Subcutaneous adipose tissue (tissue), 4 donors: ENCODE results near the gene PRSS23. TPM values are rescaled to one million over a fixed set of nuclear protein-coding genes. Genes with fewer than 3 reads are reported as not detected.

Experiments used
- total RNA-seq, 4 donors: library from RNA; depleted of rRNA; stranded (reverse); fragments of >200 nt; gene quantifications; one replicate each; pipeline ENCODE4 v1.1.0, GENCODE V29; 2016
- TF ChIP-seq, protein P1 (sequence below): fragments of 450-650 bp; IDR thresholded peaks from one replicate; pipeline ENCODE4 v1.5.1; 2016; ENCODE audit warnings: low read depth, mild to moderate bottlenecking, control low read depth, antibody characterized with exemption, moderate library complexity

The PRSS23 gene
- total RNA-seq, 4 donors from 2014 or later, result 14.8 to 29.8 (median 23.4) TPM

GRCh38 chr11:86799680-86800075, 664 bp upstream of the PRSS23 start:
- TF ChIP-seq, protein P1, sequence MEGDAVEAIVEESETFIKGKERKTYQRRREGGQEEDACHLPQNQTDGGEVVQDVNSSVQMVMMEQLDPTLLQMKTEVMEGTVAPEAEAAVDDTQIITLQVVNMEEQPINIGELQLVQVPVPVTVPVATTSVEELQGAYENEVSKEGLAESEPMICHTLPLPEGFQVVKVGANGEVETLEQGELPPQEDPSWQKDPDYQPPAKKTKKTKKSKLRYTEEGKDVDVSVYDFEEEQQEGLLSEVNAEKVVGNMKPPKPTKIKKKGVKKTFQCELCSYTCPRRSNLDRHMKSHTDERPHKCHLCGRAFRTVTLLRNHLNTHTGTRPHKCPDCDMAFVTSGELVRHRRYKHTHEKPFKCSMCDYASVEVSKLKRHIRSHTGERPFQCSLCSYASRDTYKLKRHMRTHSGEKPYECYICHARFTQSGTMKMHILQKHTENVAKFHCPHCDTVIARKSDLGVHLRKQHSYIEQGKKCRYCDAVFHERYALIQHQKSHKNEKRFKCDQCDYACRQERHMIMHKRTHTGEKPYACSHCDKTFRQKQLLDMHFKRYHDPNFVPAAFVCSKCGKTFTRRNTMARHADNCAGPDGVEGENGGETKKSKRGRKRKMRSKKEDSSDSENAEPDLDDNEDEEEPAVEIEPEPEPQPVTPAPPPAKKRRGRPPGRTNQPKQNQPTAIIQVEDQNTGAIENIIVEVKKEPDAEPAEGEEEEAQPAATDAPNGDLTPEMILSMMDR, result no peak

GRCh38 chr11:86800960-86801272, 574 bp downstream of the PRSS23 start:
- TF ChIP-seq, protein P1, result no peak

DNA sequence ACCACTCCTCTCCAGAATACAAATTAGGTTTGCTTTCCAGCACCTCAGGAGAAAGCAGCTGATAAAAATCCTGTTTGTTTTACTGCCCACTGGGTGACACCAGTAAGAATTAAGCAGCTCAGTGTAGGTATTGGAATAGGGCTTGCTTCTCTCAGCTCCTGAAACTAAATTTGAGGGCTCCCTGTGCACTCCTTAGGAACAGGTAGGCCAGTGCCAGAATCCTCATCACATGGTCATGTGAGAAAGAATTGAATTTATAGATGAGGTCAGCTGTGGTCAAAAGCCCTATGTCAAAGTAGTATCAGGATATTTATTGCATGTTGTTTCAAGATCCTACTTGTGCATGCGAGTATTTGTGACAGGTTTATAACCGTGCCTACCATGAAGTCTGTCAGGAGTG, 1.0 kb downstream of the PRSS23 start:
- TF ChIP-seq, protein P1, result no peak

- TF ChIP-seq, protein P1, result no peak
Measured at GRCh38 chr11:86802146-86802545, 1.8 kb downstream of the PRSS23 start.

GRCh38 chr11:86802601-86803051, 2.3 kb downstream of the PRSS23 start:
- TF ChIP-seq, protein P1, result no peak

DNA sequence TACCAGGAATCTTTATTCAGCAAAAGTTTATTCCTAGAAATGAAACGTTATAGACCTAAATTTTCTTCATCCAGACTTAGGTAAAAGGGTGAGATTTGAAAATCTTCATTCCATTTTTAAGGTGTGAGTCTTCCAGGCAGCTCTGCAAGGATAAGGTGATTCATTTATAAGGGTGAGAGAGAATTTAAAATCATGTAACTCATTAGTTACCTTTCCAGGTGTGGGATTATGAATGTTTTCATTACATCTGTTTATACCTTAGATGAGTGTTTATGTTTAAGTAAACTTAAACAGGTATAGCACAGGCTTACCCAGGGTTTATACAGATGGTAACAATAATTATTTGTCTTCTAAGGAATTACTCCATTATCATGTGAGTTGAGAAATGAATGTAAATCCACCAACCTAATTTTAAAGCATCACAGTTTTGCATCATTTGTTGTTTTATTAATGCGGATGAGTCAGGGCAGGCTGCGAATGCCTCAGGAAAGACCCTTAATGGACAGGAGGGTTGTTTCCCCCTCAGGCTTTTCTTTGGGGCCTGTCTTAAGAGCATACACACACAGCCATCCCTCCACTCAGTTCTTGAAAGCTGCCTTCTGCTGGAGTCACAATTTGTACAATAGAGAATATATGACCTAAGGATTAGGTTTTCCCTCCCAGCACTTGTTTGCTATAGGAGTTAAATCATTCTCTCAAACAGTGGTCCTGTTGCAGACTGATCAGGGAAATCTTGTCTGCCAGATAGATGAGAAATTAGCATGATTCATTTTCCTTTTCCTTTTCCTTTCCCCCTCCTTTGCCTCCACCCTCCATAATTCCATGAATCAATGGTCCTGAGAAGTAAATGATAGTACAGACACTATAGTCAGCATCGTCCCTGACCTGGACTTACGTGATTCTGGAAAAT, 3.0 kb downstream of the PRSS23 start:
- TF ChIP-seq, protein P1, result no peak

DNA sequence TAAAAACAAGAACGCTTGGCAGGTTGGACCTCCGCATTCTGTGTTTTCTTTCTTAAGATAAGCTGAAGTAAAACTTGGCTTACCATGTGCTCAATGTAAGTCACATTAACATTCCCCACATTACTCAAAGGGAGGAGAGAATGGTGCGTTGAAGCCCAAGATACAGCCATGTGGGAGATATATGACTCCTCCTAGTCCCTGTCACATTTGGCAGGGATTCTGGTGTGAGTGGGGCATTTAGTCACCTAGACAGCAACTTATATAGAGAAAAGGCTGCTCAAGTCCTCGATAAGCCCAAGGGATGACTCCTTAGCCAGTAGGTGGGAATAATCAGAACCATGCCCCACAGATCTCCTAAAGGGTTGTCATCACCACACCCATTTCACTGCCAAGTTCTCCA, 4.6 kb downstream of the PRSS23 start:
- TF ChIP-seq, protein P1, result no peak
